HTR-8/SVneo (cell line): ENCODE results near the gene DLG1.
"Not testable (repeated sequence)": the region's sequence is repeated elsewhere in the genome, so short reads cannot be mapped to it uniquely, and the experiment has no call there.

Experiments
- DNase-seq: peaks from one replicate; pipeline ENCODE4 v3.0.0; 2011; ENCODE audit warnings: low spot score, mixed read lengths; ENCODE audit not compliant: insufficient read length
- FAIRE-seq: peaks from 2 replicates; lab custom pipeline; 2011; peaks lifted over from hg19 to GRCh38; lab: Jason Lieb, UNC

The DLG1 gene

DNA sequence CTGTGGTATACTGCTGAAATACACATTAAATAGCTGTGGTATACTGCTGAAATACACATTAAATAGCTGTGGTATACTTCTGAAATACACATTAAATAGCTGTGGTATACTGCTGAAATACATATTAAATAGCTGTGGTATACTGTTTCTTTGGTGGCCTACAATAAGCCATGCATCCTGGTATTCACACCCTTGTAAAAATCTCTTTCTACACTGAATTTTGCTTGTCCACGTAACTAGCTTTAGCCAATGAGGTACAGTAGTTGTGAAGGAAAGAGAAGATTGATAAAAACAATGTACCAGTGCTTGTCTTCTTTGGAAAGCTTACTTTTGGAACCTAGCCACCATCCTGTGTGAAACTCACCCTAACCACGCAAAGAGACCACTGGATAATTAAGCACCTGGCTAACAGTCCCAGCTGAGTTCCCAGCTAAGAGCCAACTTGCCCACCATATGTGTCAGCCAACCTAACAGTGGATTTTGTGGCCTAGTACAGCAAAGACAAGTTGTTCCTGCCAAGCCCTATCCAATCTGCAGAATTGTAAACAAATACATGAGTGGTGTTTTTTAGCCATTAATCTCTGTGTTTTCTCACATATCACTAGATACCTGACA, 165.4 kb downstream of the DLG1 start:
- DNase-seq (no peak), FAIRE-seq (no peak)

DNA sequence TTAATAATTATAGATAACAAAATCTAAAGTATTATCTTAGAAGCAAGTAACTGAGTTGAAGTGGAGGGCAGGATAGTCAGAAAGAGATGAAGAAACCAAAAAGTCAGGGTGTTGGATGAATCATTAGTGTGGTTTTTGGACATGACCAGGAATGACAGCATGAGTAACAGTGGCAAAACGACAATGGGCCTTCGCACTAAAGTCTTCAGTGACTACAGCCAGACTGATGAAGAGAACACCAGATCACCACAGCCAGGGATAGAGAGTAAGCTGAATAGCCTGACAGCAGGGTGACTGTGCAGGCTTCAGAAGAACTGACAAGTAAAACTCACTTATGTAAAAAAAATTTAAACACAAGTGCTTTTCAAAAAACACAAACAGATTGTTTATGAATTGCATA, 172.8 kb downstream of the DLG1 start:
- DNase-seq, result no peak

DNA sequence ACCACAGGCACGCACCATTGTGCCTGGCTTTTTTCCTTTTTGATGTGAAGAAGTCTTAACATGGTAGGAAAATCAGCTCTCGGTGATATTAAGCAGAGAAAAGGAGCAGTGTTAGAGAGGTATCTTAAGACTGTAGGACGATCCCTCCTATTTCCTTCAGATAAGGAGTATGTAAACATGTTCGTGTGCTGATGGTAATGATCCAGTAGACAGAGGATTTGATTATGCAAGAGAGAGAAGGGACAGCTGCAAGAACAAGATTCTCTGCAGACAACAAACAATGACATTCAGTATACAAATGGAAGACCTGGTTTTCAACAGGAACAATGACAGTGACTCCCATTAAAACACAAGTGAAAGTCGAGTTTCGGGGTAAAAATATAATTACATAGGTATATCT, 173.7 kb downstream of the DLG1 start:
- FAIRE-seq, result no peak

More for the DNA sequence above, 172.8 kb downstream of the DLG1 start:
- FAIRE-seq, result peak; percentile 9

DNA sequence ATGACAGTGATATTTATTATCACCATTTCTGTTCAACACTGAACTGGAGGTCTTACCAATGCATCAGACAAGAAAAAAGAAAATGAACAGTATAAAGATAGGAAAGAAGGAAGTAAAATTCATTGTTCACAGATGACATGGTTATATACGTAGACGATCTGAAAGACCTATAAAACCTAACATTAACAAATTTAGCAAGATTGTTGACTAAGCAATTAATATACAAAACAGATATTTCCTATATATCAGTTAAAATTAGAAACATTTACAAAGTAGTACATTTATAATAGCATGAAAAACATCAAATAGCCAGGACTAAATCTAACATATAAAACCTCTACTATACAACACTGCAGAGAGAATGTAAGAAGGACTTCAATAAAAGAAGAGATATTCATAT, 176.0 kb downstream of the DLG1 start:
- DNase-seq (no peak), FAIRE-seq (no peak)

More for the DNA sequence above, 173.7 kb downstream of the DLG1 start:
- no peak for DNase-seq

DNA sequence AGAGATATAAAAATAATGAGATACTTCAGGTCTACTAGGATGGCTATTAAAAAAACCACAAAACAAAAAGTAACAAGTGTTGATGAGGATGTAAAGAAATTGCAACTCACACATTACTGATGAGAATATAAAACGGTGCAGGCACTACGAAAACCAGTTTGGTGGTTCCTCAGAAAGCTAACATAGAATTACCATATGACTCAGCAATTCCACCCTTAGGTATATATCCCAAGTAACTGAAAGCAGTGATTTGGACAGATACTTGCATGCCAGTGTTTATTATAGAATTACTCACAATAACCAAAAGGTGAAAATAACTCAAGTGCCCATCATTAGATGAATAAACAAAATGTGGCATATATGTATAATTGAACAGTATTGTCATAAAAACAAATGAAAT, 181.3 kb downstream of the DLG1 start:
- no peak for FAIRE-seq

DNA sequence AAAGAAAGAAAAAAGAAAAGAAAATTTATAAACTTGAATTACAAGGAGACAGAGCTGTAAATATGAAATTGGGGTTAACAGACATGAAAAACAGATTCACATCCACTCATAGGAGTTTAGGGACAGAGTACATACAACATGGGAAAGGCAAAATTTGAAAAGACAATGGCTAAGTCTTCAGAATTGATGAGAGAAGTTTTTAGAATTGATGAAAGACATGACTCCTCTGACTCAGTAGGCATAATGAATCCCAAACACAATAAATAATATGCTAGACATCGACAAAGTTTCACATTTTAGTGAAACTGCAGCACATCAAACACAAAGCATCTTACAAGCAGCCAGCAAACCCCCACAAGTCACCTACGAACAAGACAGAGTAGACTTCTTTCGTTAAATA, 184.4 kb downstream of the DLG1 start:
- DNase-seq (no peak), FAIRE-seq (no peak)

More for the DNA sequence above, 181.3 kb downstream of the DLG1 start:
- DNase-seq, result no peak

GRCh38 chr3:197111685-197112084, 186.7 kb downstream of the DLG1 start:
- DNase-seq (no peak), FAIRE-seq (no peak)

DNA sequence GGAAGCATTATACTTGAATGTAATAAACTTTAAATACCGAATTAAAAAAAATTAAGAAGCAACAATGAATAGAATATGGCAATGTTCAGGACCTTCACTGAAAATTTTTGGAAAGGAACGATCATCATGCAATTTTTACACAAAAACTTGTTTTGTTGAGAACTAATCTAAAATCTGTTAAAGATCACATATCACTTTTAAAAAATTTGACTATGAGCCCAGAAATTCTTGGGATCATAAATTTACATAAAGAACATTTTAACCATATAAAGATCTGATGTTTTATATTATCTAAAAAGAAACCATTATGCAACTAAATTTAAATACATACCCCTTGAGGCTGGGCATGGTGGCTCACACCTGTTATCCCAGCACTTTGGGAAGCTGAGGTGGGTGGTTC, 192.6 kb downstream of the DLG1 start:
- DNase-seq (no peak), FAIRE-seq (no peak)

GRCh38 chr3:197104738-197105137, 193.7 kb downstream of the DLG1 start:
- FAIRE-seq, result no peak
- DNase-seq, result no peak

DNA sequence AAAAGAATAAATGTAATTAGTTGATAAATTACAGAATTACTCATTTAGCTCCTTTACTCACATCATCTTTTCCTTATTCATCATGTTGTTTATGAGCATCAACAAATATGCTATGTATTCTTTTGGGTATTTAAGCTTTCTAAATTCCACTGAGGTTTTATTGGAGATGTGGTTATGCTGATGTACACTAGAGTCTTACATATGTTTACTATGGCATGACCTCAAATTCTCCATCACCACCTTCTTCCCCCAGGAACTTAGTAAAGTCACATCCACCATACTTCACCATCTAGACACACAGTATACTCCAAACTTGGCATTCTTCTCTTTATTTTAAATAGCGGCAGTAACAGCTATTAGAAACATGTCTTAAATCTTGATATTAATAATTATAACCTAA, 194.6 kb downstream of the DLG1 start:
- DNase-seq (no peak), FAIRE-seq (no peak)

GRCh38 chr3:197093871-197094270, 204.5 kb downstream of the DLG1 start:
- no peak for FAIRE-seq
- DNase-seq, result no peak

DNA sequence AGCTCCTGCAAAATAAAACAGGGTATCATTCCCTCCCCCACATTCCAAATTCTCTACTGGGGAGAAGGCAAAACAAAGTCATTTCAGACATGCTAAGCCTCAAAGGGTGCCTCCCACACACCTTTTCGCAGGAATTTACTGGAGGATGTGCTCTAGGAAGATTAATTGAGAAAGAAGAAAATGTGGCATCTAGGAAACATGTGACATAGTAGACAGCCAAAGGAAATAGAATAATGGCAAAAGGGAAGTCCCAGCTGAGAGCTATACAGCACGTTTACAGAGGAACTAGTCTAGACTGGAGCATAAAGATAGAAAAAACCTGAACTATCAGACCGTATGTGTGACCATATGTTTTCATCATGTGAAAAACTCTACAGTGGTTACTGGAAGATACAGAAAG, 210.0 kb downstream of the DLG1 start:
- DNase-seq (no peak), FAIRE-seq (no peak)

DNA sequence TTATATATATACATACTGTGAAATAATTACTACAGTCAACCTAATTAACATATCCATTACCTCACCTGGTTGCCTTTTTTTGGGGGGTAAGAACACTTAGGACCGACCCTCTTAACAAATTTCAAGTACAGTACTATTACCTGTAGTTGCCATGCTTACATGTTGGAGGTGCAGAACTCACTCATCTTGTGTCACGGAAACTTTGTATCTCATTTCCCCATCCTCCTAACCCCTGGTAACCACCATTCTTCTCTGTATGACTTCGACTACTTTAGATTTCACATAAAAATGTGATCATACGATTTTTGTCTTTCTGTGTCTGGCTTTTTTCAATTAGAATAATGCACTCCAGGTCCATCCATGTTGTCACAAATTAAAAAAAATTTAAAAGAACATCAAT, 213.3 kb downstream of the DLG1 start:
- FAIRE-seq, result no peak
- DNase-seq, result no peak

GRCh38 chr3:197083486-197083885, 214.9 kb downstream of the DLG1 start:
- FAIRE-seq, result no peak
- peak; percentile 21 for DNase-seq

GRCh38 chr3:197082871-197083270, 215.5 kb downstream of the DLG1 start:
- no peak for FAIRE-seq
- no peak for DNase-seq

GRCh38 chr3:197080344-197080743, 218.1 kb downstream of the DLG1 start:
- no peak for FAIRE-seq
- DNase-seq, result no peak

DNA sequence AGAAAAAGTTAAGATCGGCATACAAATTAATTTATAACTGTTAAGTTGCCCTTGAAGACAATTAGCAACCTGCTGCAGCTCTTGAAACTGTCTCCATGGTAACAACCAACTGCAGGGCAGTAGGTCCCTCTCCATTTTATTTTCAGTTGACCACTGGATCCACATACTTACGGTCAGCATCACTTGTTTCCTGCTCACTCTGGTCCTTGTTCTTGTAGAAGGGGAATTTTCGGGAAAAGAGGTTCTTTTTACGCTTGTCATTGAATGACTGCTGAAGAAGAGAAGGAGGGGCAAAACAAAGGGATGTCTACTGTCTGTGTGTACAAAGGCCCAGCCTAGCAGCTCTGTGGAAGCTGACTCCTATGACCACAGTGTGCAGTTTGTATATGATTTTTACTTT, 222.0 kb downstream of the DLG1 start:
- no peak for DNase-seq
- no peak for FAIRE-seq

DNA sequence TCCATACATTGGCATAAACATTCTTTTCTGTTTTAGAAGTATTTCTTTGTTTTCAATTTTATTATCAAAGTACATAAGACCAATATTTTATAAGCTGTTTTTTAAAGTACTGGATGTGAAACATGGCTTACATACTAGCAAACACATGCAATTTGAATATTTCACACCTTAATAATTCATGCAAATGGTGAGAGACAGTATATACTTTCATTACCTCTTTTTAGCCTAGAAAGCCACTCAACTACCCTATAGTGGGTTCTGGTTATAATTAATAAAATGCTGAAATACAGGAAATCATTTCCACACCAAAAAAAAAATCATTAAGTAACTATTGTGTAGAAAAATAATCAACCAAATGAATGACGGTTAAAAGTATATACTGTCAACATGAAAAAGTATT, 230.3 kb downstream of the DLG1 start:
- no peak for DNase-seq
- no peak for FAIRE-seq

- no peak for DNase-seq
- no peak for FAIRE-seq
These were observed 233.6 kb downstream of the DLG1 start for GRCh38 chr3:197064771-197065170.

GRCh38 chr3:197062446-197062845, 236.0 kb downstream of the DLG1 start:
- FAIRE-seq (no peak), DNase-seq (no peak)

GRCh38 chr3:197051637-197052036, 246.8 kb downstream of the DLG1 start:
- DNase-seq, FAIRE-seq: not testable (repeated sequence)

DNA sequence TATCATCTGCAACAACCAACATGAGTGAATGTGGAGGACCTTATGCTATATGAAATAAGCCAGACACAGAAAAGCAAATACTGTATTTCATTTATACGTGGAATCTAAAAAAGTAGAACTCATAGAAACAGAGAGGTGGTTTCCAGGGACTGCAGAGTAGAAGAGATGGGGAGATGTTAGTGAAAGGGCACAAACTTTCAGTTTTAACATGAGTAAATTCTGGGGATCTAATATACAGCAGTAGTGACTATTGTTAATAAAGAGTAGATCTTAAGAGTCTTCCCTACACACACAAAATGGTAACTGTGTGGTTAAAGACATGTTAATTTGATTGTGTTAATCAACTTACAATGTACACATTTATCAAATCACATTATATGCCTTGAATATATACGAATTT, 247.9 kb downstream of the DLG1 start:
- FAIRE-seq (no peak), DNase-seq (no peak)

DNA sequence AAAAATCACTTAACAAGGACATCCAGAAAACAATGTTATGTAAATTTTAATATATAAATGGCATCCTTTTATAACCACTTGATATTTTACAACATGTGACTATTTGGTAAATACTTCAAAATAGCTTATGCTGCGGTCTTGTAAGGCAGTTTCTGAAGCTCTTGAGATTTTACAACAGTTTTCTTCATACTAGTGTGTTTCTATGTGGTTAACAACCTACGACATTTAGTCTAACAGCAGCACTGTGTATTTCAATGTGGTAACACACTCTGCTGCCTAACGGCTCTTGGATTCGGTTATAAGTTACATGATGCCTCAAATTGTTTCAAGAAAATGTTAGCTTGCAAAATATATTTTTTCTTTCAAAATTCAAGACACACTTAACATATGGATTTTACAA, 255.9 kb downstream of the DLG1 start:
- no peak for FAIRE-seq
- DNase-seq, result no peak
